ENCODE data around the gene GARIN5A.
A peak's percentile ranks its signal among the peaks of the same experiment; 100 is the strongest.

The GARIN5A gene

GRCh38 chr19:50435627-50436026, 41.0 kb downstream of the GARIN5A start:
- DNase-seq (ENCODE audit: extremely low read depth in 1 of 2, low read depth in 1 of 2): no peak

DNA sequence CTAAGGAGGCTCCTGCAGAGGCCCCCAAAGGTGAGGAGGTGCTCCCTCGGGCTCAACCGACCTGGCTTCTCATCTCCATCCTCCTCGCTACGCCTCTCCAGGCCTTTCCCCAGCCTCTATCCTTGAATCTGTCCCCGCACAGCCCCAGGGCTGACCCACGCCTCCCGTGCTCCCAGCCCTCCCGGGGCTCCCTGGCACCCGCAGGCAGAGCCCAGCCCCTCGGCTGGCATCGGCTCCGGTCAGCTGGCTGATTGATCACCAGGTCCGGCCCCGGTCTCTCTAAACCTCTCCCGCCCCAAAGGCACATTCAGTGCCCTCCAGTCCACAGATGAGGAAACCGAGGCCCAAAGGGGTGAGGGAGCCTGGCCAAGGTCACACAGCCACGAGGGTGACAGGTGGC, 41.4 kb downstream of the GARIN5A start:
- no peak for DNase-seq (ENCODE audit: extremely low read depth in 1 of 2, low read depth in 1 of 2)

GRCh38 chr19:50434525-50434924, 42.1 kb downstream of the GARIN5A start:
- no peak for DNase-seq (ENCODE audit: extremely low read depth in 1 of 2, low read depth in 1 of 2)

- DNase-seq (ENCODE audit: extremely low read depth in 1 of 2, low read depth in 1 of 2): no peak
Observed at GRCh38 chr19:50433201-50434180, 43.2 kb downstream of the GARIN5A start.

GRCh38 chr19:50432221-50433028, 44.2 kb downstream of the GARIN5A start, which contains the start of gene MYBPC2:
MYBPC2 (plus strand) TSS chr19:50432892; CDS start chr19:50432954, 62 bp downstream.
- no peak for DNase-seq (ENCODE audit: extremely low read depth in 1 of 2, low read depth in 1 of 2)

DNA sequence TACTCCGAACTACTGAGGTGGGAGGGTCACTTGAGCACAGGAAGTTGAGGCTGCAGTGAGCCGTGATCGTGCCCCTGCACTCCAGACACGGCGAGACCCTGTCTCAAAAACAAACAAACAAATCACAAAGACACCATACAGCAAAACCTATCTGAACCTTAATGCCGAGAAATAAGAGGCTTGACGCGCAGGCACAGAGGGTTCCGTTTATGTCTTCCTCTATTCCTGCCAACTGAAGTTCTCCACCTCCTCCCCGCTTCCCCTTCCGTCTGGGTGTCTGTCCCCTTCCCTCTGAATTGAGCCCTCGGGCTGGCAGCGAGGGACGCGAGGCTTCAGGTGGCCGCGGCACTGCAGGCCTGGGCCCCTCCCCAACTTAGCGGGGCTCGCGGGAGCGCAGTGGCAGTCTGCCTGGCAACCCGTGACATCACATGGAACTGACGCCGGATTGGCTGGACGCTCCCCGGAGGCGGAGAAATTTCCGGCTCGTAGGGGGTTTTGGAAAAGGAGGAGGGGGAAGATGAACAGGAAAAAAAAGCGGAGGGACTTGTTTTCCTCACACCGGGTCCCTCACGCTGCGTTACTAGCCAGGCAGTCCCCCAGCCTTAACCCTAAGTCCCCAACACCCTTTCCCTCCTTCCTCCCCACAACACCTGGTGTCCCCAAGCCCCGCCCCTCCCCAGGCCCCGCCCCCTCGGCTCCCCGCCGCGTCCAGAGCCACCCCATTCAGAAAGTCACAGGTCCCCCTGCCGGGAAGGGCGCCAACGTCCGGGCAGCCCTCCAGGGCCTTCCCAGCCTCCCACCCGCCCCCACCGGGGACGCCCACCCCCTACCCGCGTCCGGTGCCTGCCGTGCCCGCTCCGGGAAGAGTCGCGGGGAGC, 45.1 kb downstream of the GARIN5A start:
- peak; percentile 63 to 83 for DNase-seq (ENCODE audit: extremely low read depth in 1 of 2, low read depth in 1 of 2)

DNA sequence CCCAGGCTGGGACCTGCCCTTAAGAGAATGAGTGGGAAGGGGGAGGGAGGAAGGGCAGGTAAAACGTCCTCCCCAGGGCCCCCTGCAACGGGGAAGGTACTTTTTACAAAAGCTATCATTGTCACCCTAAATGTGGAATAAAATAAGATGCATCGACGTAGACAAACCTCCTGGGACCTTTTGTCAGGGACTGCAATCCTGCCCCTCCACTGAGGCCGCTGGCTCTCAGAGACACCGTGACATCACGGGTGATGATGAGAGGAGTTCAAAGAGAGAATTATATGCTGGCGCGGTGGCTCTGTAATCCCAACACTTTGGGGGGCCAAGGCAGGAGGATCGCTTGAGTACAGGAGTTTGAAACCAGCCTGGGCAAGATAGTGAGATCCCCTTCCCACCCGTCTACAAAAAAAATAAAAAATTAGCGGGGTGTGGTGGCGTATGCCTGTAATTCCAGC, 45.7 kb downstream of the GARIN5A start:
- no peak for DNase-seq (ENCODE audit: extremely low read depth in 1 of 2, low read depth in 1 of 2)

- DNase-seq (ENCODE audit: extremely low read depth in 1 of 2, low read depth in 1 of 2): no peak
Observed at GRCh38 chr19:50428772-50429463, 47.7 kb downstream of the GARIN5A start.

- DNase-seq (ENCODE audit: extremely low read depth in 1 of 2, low read depth in 1 of 2): no peak
Observed at GRCh38 chr19:50427997-50428425, 48.6 kb downstream of the GARIN5A start.

DNA sequence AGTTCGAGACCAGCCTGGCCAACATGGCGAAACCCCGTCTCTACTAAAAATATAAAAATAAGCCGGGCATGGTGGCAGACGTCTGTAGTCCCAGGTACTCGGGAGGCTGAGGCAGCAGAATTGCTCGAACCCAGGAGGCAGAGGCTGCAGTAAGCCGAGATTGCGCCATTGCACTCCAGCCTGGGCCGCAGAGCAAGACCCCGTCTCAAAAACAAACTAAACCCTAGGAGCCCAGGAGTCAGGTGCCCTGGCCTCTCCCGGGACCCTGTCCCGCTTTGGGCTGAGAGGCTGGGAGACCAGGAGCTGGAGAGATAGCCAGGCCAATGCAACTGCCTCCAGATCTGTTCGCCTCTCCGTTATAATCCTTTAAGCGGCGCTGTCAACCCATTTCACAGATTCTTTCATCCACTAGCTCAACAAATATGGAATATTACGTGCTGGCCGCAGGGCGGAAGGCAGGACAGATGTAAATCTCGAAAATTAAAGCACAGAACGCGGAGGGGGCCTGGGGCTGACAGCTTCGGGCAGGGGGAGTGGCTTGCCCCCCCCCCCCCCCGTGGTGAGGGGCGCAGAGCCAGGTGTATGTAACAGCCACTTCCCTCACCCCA, 49.2 kb downstream of the GARIN5A start:
- no peak for DNase-seq (ENCODE audit: extremely low read depth in 1 of 2, low read depth in 1 of 2)

GRCh38 chr19:50425581-50425980, 51.1 kb downstream of the GARIN5A start:
- no peak for DNase-seq (ENCODE audit: extremely low read depth in 1 of 2, low read depth in 1 of 2)

DNA sequence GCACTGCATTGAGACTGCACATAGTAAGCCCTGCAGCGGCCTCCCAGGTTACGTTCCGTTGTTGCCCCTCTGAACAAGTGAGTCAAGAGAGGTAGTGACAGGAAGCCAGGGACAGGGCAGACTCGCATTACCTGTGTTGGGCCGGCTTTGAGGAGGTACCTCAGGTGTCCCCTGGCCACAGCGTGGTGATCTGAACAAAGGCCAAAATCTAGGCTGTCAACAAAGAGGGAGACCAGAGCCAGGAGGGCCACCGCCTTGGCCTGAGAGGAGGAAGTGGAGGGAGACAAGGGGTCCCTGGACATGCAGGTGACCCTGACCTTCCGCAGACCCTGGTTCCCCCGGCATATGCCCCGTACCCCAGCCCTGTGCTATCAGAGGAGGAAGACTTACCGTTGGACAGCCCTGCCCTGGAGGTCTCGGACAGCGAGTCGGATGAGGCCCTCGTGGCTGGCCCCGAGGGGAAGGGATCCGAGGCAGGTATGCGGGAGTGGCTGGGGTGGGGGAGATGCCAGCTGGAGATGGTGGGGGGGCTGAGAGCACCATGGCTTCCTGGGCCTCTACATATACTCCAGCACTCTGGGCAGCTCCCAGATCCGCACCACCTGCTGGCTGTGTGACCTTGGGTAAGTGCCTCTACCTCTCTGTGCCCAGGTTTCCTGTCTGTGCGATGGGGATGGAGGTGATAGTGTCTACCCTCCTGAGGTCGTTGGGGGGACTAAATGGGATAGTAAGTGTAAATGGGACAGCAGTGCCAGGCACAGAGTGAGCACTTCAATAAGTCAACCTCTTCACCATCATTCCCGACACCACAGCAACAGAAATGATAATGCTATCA, 53.2 kb downstream of the GARIN5A start:
- DNase-seq (ENCODE audit: extremely low read depth in 1 of 2, low read depth in 1 of 2): no peak

GRCh38 chr19:50422397-50423278, 54.0 kb downstream of the GARIN5A start:
- DNase-seq (ENCODE audit: extremely low read depth in 1 of 2, low read depth in 1 of 2): no peak

- DNase-seq (ENCODE audit: extremely low read depth in 1 of 2, low read depth in 1 of 2): no peak
Observed at GRCh38 chr19:50420808-50421207, 55.8 kb downstream of the GARIN5A start.

DNA sequence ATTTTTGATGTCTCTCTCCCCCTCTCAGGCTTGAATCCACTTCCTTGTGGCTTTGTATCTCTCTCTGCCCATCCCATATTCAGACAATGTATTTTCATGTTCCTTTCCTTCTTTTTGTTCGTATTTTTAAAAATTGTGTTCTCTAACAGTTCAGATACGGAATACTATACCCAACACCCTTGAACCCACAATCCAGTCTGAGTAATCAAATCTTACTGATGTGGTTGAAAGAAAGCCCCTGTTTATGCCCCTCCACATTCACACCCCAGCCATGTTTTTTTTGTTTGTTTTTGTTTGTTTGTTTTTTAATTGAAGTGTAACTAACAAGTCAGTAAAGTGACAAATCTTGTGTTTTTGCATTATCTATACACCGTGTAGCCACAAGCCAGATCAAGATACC, 56.5 kb downstream of the GARIN5A start:
- DNase-seq (ENCODE audit: extremely low read depth in 1 of 2, low read depth in 1 of 2): no peak

- no peak for DNase-seq (ENCODE audit: extremely low read depth in 1 of 2, low read depth in 1 of 2)
Observed at GRCh38 chr19:50419580-50420035, 57.0 kb downstream of the GARIN5A start.

DNA sequence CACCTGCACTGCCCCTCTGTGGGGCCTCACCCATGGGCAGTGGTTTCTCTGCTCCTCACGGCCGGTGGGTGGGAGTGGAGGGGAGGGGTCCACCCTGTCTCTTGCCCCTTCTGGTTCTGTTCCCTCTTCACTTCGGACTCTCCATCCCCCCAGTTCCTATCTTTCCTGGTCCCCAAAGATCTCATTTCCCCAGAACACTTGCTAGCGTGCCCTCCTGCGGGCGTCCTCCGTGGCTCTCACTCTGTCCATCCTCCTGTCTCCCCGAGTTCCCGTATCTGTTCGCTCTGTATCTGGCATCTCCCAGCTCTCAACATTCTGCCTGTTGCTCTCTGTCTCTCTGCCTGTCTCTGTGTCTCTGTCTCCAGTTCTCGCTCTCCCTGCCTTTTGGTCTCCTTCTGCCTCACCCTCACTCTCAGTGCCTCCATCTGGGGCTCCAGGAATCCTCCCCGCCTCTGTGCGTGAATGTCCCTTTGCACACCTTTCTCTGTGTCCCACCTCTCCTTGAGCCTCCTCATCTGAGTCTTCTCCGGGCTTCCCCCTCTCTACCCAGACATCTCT, 57.5 kb downstream of the GARIN5A start:
- no peak for DNase-seq (ENCODE audit: extremely low read depth in 1 of 2, low read depth in 1 of 2)

Data from activated CD8-positive, alpha-beta memory T cell treated with anti-CD3 and anti-CD28 coated beads for 1 hour (primary cell).